Measurements from ENCODE around the gene CROCC2. TPM values are rescaled to one million over a fixed set of nuclear protein-coding genes. Genes with fewer than 3 reads are reported as not detected.
A peak's percentile ranks its signal among the peaks of the same experiment; 100 is the strongest.

Gene CROCC2
- total and polyA plus RNA-seq, 12 donors, result 0.07 to 0.65 (median 0.28) TPM; not detected in 6

GRCh38 chr2:240873805-240874714 is 32.1 kb upstream of the CROCC2 start:
- Histone ChIP-seq H3K27ac (no peak overlapping the region), H3K27me3 (no peaks in the 10 kb centered on the region), H3K4me1 (replicated peaks in 1 of 2) (no peaks in the 10 kb centered on the region), H3K9me3 (replicated peaks in 1 of 3) (no peaks in the 10 kb centered on the region), H3K4me3 (no peak overlapping the region), H3K36me3 (replicated peaks in 1 of 2) (no peaks in the 10 kb centered on the region)
- DNase-seq, result peak in 1 of 7 donors; percentile 3
- intact Hi-C loops (cut with DNase I), result no loop called here
- no peak for TF ChIP-seq POLR2A (IDR thresholded peaks at IDR 0.05)
- TF ChIP-seq, protein P1, sequence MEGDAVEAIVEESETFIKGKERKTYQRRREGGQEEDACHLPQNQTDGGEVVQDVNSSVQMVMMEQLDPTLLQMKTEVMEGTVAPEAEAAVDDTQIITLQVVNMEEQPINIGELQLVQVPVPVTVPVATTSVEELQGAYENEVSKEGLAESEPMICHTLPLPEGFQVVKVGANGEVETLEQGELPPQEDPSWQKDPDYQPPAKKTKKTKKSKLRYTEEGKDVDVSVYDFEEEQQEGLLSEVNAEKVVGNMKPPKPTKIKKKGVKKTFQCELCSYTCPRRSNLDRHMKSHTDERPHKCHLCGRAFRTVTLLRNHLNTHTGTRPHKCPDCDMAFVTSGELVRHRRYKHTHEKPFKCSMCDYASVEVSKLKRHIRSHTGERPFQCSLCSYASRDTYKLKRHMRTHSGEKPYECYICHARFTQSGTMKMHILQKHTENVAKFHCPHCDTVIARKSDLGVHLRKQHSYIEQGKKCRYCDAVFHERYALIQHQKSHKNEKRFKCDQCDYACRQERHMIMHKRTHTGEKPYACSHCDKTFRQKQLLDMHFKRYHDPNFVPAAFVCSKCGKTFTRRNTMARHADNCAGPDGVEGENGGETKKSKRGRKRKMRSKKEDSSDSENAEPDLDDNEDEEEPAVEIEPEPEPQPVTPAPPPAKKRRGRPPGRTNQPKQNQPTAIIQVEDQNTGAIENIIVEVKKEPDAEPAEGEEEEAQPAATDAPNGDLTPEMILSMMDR (IDR thresholded peaks at IDR 0.05), result no peak
- WGBS, 4 donors, result 76 to 85% (median 82%) methylated on average over 23 to 33 of the region's 33 CpGs

DNA sequence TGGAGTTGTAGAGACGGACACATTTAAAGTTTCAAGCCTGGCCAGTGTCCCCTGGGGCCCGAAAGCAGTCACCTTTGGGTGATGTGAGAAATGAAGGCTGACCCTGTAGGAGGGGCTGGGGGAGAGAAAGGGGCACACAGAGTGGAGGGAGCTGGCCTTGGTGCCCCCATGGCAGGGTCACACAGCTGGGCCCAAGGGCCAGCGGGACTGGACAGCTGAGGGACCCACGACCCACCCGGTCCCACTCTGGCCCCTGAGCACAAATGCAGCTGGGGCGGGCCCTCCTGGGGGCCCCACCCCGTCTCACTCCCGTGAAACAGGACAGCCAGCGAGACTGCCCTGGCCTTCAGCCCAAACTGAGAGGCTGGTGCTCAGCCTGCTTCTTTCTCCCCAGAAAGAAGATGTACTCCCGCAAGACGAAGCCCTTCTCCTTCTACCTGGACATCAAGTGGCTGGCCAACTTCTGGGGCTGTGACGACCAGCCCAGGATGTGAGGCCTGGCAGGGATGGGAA is 31.4 kb upstream of the CROCC2 start:
- WGBS, 4 donors, result 79 to 96% (median 87%) methylated on average over 5 to 12 of the region's 12 CpGs
- no peaks in the 10 kb centered on the region for H3K9me3 ChIP-seq (replicated peaks in 1 of 3)
- H3K4me1 ChIP-seq (replicated peaks in 1 of 2), result no peaks in the 10 kb centered on the region
- H3K4me3 ChIP-seq, result no peak overlapping the region
- H3K27ac ChIP-seq, result no peak overlapping the region
- DNase-seq, result peak in 1 of 7 donors; percentile 3
- H3K27me3 ChIP-seq, result no peaks in the 10 kb centered on the region
- intact Hi-C loops (cut with DNase I), result no loop called here
- TF ChIP-seq POLR2A (IDR thresholded peaks at IDR 0.05), result no peak
- TF ChIP-seq, protein P1 (IDR thresholded peaks at IDR 0.05), result no peak
- H3K36me3 ChIP-seq (replicated peaks in 1 of 2), result no peaks in the 10 kb centered on the region

- DNase-seq, result no peak
- intact Hi-C loops (cut with DNase I), result no loop called here
- no peaks in the 10 kb centered on the region for H3K9me3 ChIP-seq (replicated peaks in 1 of 3)
- 88 to 92% (median 90%) methylated on average over 8 to 22 of the region's 22 CpGs for WGBS, 4 donors
- no peak overlapping the region for H3K4me3 ChIP-seq
- H3K27ac ChIP-seq, result no peak overlapping the region
- no peaks in the 10 kb centered on the region for H3K4me1 ChIP-seq (replicated peaks in 1 of 2)
- H3K27me3 ChIP-seq, result no peaks in the 10 kb centered on the region
- H3K36me3 ChIP-seq (replicated peaks in 1 of 2), result no peaks in the 10 kb centered on the region
- TF ChIP-seq, protein P1 (IDR thresholded peaks at IDR 0.05), result no peak
- TF ChIP-seq POLR2A (IDR thresholded peaks at IDR 0.05), result no peak
Measured at GRCh38 chr2:240875228-240876034, 30.7 kb upstream of the CROCC2 start.

- H3K36me3 ChIP-seq (replicated peaks in 1 of 2), result no peaks in the 10 kb centered on the region
- no peaks in the 10 kb centered on the region for H3K27me3 ChIP-seq
- H3K9me3 ChIP-seq (replicated peaks in 1 of 3), result no peaks in the 10 kb centered on the region
- no peak for TF ChIP-seq POLR2A (IDR thresholded peaks at IDR 0.05)
- TF ChIP-seq, protein P1 (IDR thresholded peaks at IDR 0.05), result no peak
- H3K4me3 ChIP-seq, result no peak overlapping the region
- intact Hi-C loops (cut with DNase I), result no loop called here
- H3K27ac ChIP-seq, result no peak overlapping the region
- no peaks in the 10 kb centered on the region for H3K4me1 ChIP-seq (replicated peaks in 1 of 2)
- WGBS, 4 donors, result 63 to 81% (median 77%) methylated on average over 5 to 7 of the region's 7 CpGs
- DNase-seq, result no peak
Measured at GRCh38 chr2:240876035-240876474, 30.1 kb upstream of the CROCC2 start.
